NCI-H524 treated with DMSO at 0.1 percent for 48 hours (cell line): ENCODE results near the gene ZCWPW1.
"Not testable (repeated sequence)": the region's sequence is repeated elsewhere in the genome, so short reads cannot be mapped to it uniquely, and the experiment has no call there.

Source experiments
- DNase-seq: peaks from one replicate; lab custom pipeline; 2025; lab: John Stamatoyannopoulos, UW

ZCWPW1 gene

DNA sequence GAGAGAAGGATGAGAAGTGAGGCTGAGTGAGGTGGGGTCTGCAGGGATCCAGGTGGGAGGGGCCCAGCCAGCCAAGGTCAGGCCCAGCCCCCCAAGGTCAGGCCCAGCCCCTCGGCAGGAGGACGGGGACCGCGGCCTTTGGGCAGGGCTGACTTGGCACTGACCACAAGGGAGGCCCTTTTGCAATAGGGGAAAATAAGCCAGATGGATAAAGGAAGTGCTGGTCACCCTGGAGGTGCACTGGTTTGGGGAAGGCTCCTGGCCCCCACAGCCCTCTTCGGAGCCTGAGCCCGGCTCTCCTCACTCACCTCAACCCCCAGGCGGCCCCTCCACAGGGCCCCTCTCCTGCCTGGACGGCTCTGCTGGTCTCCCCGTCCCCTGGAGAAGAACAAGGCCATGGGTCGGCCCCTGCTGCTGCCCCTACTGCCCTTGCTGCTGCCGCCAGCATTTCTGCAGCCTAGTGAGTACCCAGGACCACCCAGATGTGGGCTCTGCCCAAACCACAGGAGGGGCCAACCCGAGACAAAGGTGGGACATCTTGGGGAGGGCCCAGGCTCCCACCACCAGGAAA, 55.2 kb downstream of the ZCWPW1 start, which contains the start of gene PILRA:
TSS of gene PILRA (plus strand) at position 227 of the 571 bp plus-strand sequence. CDS start at position 397, 170 bp downstream.
- DNase-seq = no peak

DNA sequence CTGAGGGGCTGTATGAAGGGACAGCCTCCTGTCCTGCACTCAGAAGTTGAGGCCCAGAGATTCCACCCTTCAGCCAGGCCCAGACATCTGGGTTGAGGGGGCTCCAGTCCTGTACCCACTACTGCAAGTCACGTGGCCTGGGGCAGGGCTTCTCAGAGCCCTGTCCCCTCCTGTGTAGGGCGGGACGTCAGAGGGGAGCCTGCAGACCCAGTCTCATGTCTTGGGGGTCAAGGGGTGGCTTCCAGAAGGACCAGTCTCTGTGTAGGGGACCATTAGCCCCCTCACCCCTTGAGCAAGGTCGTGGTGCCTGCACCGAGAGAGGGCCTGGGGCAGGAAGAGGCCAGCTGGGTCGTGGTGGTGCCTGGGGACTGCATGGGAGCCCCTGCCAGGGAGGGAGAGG, 55.8 kb downstream of the ZCWPW1 start:
- no peak for DNase-seq

DNA sequence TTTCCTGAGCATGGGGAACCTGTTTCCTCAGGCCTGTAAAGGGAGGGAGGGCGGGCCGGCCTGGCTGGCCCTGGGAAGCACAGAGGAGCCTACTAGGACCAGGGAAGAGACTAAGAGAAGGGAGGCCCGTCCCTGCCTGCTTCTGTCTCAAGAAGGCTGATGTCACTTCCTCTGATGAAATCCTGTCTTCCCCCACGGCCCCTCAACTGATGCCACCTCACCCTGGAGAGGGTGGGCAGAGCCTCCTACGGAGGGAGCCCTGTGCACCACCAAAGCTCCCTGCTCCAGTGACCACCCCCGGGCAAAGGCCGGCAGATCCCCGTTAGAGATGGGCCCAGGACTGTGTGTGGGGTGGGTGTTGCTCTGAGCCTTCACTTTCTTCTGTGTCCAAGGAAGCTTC, 56.2 kb downstream of the ZCWPW1 start:
- no peak for DNase-seq

DNA sequence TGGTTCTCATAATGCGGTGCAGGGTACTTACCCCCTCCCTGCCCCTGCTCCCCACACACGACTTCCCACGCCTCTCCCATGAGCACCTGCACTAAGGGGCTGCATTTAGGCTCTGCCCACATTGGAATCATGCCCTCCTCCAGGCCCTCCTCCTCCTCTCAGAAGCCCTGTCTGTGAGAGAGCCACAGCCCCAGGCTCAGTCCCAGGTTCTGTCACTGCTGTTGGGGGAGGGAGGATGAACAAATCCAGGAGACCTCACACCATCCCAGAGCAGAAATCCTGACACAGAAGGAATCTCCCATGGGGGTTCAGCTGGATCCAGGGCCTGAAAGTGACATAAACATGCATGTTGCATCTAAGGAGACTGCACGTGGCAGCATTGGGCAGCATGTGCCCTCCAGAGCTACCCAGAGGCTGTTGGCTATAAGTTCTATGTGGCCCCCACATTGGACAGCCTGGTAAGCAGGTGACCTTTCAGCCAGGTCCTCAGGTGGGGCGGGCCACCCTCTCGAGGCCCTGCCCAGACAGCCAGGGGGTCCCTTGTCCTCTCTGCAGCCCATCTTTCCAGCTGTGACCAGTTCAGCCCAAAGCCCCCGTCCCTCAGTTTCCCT, 56.8 kb downstream of the ZCWPW1 start:
- DNase-seq = no peak

DNA sequence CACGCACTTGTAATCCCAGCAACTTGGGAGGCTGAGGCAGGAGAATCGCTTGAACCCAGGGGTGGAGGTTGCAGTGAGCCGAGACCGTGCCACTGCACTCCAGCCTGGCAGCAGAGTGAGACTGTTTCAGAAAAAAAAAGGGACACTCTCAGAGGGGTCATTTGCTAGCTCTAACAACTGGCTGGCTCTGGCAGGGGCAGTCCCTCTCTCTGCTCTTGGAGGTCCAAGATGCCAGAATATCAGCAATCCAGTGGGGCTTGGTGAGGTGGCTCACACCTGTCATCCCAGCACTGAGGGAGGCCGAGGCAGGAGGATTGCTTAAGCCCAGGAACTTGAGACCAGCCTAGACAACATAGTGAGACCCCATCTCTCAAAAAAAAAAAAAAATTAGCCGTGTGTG, 57.8 kb downstream of the ZCWPW1 start:
- no peak for DNase-seq

DNA sequence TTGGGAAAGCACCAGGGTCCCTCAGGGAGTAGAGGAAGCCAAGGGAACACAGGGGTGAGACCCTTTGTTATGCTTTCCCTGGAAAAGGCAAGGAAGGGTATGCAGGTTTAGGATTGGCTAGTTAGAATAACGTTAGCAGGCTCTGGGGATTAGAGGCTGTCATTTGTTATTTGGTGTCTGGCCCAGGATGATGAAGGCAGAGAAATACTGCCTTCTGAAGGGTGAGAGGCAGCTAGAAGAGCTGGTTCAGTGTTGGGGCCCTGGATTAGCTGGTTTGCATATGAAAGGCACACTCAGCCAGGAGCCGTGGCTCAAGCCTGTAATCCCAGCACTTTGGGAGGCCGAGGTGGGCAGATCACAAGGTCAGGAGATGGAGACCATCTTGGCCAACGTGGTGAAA, 58.2 kb downstream of the ZCWPW1 start:
- no peak for DNase-seq

DNA sequence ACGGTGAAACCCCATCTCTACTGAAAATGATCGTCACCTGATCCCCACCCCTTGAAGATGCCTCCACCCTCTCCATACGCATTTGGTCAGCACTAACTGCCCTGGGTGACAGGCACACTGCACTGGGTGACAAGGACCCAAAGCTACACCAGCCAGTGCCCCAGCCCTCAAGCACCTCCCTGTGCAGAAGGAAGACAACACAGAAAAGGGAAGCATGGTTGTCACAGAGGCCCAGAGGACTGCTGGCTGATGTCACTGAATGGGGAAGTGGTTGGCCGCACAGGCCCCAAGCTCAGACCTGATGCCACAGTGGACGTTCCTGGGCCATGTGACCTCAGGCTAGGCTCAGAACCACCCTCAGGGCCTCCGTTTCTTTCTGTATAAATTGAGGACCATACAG, 59.4 kb downstream of the ZCWPW1 start:
- DNase-seq = no peak

DNA sequence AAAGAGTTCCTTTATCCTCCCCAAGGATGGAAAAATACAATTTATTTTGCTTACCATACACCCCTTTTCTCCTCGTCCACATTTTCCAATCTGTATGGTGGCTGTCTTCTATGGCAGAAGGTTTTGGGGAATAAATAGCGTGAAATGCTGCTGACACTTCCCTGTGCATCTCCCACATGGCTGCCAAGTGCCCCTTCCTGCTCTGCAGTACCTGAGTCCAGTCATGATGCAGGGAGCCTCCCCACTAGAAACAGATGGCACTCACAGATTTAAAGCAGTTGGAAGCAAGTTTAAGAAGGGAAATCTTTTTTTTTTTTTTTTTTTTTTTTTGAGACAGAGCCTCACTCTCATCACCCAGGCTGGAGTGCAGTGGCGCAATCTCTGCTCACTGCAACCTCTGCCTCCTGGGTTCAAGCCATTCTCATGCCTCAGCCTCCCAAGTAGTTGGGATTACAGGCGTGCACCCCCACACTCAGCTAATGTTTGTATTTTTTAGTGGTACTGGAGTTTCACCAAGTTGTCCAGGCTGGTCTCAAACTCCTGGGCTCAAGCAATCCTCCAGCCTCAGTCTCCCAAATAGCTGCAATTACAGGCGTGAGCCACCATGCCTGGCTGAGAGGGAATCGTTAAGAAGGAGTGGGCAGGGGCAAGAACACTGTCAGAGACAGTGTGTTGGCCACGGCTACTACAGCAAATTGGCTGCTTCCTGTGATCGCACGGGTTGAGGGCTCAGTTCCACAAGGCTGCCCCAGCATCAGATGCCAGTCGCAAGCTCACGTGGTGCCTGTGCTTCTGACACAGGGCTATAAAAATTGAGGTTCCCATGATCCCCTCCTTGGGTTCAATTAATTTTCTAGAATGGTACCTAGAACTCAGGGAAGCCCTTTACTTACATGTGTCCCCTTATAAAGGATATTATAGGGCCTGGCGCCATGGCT, 60.6 kb downstream of the ZCWPW1 start:
- no peak for DNase-seq

DNA sequence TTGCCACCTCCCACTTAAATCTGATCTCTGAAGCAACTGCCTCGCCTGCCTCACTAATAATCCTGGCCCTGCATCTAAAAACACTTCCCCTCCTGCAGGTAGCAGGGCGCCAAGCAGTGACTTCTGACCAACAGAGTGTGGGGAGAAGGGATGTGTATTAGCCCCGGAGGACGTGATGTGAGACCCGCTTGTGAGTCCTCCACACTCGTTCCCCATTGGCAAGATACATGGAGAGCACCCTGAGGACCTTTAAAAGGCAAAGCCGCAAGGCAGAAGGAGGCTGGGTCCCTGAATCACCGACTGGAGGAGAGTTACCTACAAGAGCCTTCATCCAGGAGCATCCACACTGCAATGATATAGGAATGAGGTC, 61.3 kb downstream of the ZCWPW1 start:
- DNase-seq = no peak

DNA sequence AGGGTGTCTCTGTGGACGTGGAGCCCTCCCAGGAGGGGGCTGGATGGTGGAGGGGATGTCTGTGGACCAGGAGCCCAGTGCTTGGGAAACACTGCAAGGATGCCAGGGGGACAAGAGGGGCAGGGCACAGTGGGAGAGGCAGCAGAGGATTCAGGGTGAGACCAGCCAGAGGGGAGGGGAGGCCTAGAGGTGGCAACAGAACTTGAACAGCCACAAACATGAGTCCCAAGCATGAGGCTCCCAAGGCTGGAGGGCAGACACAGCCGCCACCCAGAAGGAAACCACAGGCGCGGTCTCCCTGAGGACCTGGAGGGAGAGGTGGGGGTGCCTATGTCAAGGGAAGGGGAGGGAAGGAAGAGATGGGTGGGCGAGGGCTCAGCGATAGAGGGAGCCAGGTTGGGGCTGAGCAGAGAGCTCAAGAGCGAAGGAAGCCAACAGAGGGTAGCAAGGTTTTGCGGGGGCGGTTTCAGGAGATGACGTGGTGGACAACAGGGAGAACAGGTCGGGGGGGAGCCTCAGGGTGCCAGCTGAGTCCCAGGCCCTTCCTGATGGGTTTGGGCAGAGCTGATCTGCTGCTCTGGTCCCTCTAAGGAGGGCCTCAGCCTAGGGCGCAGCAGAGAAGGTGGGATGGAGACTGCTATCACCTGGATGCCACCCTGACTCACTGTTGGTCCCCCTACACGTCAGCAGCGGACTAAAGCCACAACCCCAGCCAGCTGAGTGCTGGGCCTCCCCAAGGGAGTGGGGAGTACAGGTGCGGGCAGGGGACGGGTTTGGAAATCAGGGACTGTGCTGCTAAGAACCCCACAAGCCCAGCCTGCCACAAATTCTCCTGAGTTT, 61.9 kb downstream of the ZCWPW1 start:
- no peak for DNase-seq

DNA sequence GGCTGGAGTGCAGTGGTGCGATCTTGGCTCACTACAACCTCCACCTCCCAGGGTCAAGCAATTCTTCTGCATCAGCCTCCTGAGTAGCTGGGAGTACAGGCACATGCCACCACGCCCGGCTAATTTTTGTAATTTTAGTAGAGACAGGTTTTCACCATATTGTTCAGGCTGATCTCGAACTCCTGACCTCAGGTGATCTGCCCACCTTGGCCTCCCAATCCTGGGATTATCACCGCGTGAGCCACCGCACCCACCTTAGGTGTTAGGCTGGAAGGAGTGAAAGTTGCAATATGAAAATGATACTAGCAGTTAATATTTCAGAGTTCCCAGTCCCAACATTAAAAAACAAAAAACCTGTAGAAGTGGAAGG, 62.5 kb downstream of the ZCWPW1 start:
- DNase-seq = not testable (repeated sequence)

DNA sequence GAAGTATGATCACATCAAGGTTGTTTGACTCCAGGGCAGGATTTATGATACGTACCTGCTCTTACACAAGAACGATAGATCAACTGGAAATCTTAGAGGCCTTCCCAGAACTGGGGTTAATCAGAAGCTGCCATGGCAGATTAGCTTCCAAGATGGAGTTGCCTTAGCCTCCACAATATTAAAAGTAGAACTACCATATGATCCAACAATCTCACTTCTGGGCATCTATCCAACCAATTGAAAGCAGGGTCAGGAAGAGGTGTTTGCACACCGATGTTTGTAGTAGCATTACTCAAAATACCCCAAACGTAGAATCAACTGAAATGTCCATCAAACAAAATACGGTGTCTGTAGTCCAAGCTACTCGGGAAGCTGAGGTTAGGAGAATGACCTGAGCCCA, 64.0 kb downstream of the ZCWPW1 start:
- no peak for DNase-seq

DNA sequence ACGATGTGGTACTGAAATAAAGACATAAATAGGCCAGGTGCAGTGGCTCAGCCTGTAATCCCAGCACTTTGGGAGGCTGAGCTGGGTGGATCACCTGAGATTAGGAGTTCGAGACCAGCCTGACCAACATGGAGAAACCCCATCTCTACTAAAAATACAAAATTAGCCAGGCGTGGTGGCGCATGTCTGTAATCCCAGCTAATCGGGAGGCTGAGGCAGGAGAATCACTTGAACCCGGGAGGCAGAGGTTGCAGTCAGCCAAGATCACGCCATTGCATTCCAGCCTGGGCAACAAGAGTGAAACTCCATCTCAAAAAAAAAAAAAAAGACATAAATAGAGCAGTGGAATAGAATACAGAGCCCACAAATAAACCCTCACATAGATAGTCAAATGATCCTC, 64.7 kb downstream of the ZCWPW1 start:
- not testable (repeated sequence) for DNase-seq

DNA sequence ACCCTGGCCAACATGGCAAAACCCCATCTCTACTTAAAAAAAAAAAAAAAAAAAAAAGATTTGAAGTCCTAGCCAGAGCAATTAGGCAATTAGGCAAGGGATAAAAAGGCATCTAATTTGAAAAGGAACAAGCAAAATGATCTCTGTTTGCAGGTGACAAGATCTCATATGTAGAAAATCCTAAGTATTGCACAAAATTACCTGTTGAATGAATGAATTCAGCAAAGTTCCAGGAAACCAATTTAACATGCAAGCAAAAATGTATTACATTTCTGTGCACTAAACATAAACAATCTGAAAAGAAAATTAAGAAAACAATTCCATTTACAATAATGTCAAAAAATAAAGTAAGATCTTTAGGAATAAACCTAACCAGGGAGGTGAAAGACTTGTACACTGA, 65.4 kb downstream of the ZCWPW1 start:
- DNase-seq = no peak

DNA sequence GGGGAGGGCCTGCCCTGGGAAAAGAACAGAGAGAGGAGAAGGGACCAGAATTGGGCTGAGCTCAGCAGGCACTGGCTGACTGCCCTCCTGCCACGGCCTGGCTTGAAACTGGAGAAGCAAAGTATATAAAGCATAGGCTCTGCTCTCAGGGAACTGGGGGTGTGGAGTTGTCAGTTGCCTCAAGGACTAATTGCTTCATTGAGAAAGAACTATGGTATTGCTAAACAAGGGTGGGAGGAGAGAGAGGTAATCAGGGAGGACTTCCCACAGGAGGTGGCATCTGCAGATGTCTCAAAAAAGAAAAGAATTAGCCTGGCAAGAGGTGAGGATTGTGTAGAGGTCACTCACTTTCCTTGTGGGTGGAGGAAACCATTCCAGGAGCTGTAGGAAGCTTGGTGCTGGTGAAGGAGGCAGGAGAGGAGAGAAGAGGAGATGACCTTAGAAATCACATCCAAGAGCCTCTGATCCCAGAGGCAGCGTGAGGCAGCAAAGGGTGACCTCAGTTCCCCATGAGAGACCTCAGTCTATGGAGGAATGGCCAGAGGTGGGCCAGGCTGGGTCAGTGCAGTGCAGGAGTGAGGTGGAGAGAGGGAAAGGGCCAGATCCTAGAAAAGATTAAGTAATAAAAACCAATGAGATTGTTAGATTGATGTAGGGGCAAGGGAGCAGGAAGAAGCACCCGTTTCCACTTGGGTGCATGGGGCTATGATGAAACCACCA, 68.2 kb downstream of the ZCWPW1 start:
- DNase-seq = no peak

DNA sequence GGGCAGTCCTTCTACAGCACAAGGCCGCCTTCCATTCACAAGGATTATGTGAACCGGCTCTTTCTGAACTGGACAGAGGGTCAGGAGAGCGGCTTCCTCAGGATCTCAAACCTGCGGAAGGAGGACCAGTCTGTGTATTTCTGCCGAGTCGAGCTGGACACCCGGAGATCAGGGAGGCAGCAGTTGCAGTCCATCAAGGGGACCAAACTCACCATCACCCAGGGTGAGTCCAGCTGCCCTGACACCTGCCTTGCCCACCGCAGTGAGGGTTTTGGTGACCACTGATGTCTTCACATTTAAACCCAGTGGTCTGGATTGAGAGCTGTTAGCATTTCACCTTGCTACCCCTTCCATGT, 69.7 kb downstream of the ZCWPW1 start:
- no peak for DNase-seq

DNA sequence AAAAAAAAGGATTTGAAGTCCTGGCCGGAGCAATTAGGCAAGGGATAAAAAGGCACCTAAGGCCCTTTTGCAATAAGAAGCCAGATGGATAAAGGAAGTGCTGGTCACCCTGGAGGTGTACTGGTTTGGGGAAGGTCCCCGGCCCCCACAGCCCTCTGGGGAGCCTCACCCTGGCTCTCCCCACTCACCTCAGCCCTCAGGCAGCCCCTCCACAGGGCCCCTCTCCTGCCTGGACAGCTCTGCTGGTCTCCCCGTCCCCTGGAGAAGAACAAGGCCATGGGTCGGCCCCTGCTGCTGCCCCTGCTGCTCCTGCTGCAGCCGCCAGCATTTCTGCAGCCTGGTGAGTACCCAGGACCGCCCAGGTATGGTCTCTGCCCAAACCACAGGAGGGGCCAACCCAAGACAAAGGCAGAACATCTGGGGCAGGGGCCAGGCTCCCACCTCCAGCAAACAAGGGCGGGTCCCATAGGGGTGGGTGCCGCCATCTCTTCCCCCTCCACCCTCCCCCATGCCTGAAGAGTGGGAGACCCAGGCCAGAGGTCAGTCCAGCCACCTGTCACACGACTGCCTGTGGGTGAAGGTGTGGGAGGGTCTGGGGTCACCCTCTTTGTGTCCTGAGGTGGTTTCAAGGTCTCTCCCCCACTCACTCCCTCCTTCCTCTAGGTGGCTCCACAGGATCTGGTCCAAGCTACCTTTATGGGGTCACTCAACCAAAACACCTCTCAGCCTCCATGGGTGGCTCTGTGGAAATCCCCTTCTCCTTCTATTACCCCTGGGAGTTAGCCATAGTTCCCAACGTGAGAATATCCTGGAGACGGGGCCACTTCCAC, 70.3 kb downstream of the ZCWPW1 start, which contains the start of gene PILRB:
TSS of gene PILRB (plus strand) at position 91 of the 830 bp plus-strand sequence. CDS start at position 277, 186 bp downstream.
- DNase-seq = no peak

DNA sequence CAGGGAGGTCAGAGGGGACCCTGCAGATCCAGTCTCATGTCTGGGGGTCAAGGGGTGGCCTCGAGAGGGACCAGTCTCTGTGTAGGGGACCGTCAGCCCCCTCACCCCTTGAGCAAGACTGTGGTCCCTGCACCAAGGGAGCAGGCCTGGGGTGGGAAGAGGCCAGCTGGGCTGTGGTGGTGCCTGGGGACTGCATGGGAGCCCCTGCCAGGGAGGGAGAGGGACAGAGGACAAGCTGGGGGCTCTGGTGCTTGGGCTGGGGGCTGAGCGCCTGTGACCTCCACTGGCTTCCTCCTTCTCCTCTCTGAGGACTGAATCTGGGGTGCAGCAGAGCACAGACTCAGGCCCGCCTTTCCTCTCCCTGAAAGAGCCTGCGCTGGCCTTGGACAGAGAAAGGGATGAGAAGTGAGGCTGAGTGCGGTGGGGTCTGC, 71.4 kb downstream of the ZCWPW1 start:
- DNase-seq = no peak

DNA sequence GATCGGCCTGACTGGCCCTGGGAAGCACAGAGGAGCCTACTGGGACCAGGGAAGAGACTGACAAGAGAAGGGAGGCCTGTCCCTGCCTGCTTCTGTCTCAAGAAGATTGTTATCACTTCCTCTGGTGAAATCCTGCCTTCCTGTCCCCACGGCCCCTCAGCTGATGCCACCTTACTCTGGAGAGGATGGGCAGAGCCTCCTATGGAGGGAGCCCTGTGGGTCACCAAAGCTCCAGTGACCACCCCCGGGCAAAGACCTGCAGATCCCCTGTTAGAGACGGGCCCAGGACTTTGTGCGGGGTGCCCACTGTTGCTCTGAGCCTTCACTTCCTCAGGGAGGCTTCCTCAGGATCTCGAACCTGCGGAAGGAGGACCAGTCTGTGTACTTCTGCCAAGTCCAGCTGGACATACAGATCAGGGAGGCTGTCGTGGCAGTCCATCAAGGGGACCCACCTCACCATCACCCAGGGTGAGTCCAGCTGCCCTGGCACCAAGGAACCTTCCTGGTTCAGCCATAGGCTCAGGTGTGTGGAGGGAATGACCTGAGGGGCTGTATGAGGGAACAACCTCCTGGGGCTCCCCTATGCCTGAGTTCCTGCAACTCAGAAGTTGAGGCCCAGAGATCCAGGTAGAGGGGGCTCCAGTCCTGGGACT, 72.0 kb downstream of the ZCWPW1 start:
- DNase-seq = no peak

DNA sequence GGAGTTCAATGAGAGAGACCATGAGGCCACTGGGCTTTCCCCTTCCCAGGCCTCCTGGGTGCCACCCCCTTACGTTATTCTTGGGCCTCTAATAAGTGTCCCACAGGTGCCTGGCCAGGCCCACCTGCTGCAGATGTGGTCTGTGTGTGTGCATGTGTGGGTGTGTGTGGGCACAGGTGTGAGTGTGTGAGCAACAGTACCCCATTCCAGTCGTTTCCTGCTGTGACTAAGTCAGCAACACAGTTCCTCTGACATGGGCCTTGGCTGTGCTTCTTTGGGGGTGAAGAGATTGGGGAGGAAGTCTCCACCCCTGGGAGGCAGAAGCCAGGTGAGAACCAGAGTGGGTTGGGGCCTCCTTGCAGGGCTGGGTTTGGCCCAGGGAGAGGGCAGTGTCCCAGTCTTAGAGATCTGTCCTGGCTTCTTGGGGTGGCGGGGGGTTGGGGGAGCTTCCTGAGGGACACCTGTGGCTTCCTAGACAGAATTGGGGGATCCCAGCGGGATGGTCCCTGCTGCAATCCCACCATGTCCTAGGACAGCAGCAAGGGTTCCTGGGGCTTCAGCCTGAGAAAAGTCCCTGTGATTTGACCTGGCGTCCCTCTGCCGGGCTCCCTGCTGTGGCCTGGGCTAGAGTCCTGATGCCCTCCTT, 74.7 kb downstream of the ZCWPW1 start:
- DNase-seq = no peak
